ENCODE data around the gene PLA2G4D. TPM values are rescaled to one million over a fixed set of nuclear protein-coding genes. Genes with fewer than 3 reads are reported as not detected.

PLA2G4D gene
- total RNA-seq, 1 donor from 2014 or later, result 26.5 TPM

- DNase-seq (ENCODE audit: extremely low spot score in 2 of 2), result no peak
- H3K9me3 ChIP-seq, result no peaks in the 10 kb centered on the region
- no peaks in the 10 kb centered on the region for H3K36me3 ChIP-seq
- H3K4me1 ChIP-seq, result peaks cover 9% of the 10 kb centered on the region
- H3K27me3 ChIP-seq, result no peaks in the 10 kb centered on the region
- no peak overlapping the region for H3K27ac ChIP-seq
- TF ChIP-seq CTCF (IDR thresholded peaks at IDR 0.05) (no peak), POLR2AphosphoS5 (IDR thresholded peaks at IDR 0.05; ENCODE audit: insufficient read depth in 1 of 2, low read depth in 1 of 2) (no peak), POLR2A (IDR thresholded peaks at IDR 0.05) (no peak)
- intact Hi-C loops (cut with DNase I), result no loop called here
- no peak overlapping the region for H3K4me3 ChIP-seq
Observed at GRCh38 chr15:42032376-42033213, 61.8 kb downstream of the PLA2G4D start.

GRCh38 chr15:42031198-42031915, 63.0 kb downstream of the PLA2G4D start:
- H3K36me3 ChIP-seq, result no peaks in the 10 kb centered on the region
- H3K9me3 ChIP-seq, result no peaks in the 10 kb centered on the region
- intact Hi-C loops (cut with DNase I), result no loop called here
- TF ChIP-seq POLR2AphosphoS5 (IDR thresholded peaks at IDR 0.05; ENCODE audit: insufficient read depth in 1 of 2, low read depth in 1 of 2) (peak in 1 of 2 donors; percentile 12), POLR2A (IDR thresholded peaks at IDR 0.05) (no peak)
- H3K27ac ChIP-seq, result peak overlapping the region; percentile 1
- no peak for DNase-seq (ENCODE audit: extremely low spot score in 2 of 2)
- no peak overlapping the region for H3K4me3 ChIP-seq
- H3K27me3 ChIP-seq, result no peaks in the 10 kb centered on the region
- H3K4me1 ChIP-seq, result peaks cover 9% of the 10 kb centered on the region

DNA sequence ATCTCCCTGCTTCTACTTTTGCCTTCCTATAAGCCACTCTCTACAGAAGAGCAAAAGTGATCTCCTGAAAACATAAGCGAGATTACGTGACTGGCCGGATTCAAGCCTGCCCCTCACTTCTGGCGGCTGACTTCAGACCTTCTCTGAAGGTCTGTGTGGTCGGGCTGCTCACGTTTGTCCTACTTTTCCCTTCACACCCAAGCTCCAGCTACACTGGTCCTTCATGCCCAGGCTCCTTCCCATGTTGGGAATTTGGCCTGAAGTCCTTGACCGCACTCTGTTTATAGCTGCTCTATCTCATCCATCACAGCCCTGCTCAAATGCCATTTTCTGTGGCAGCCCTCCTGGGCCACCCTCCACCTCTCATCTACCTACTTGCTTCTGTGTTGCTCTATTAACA, 66.8 kb downstream of the PLA2G4D start:
- Histone ChIP-seq H3K4me3 (no peak overlapping the region), H3K27me3 (no peaks in the 10 kb centered on the region), H3K4me1 (no peaks in the 10 kb centered on the region), H3K9me3 (no peaks in the 10 kb centered on the region), H3K36me3 (no peaks in the 10 kb centered on the region), H3K27ac (no peak overlapping the region)
- DNase-seq (ENCODE audit: extremely low spot score in 2 of 2), result no peak
- intact Hi-C loops (cut with DNase I), result no loop called here
- no peak for TF ChIP-seq POLR2AphosphoS5 (IDR thresholded peaks at IDR 0.05; ENCODE audit: insufficient read depth in 1 of 2, low read depth in 1 of 2)
- no peak for TF ChIP-seq CTCF (IDR thresholded peaks at IDR 0.05)
- TF ChIP-seq POLR2A (IDR thresholded peaks at IDR 0.05), result no peak

DNA sequence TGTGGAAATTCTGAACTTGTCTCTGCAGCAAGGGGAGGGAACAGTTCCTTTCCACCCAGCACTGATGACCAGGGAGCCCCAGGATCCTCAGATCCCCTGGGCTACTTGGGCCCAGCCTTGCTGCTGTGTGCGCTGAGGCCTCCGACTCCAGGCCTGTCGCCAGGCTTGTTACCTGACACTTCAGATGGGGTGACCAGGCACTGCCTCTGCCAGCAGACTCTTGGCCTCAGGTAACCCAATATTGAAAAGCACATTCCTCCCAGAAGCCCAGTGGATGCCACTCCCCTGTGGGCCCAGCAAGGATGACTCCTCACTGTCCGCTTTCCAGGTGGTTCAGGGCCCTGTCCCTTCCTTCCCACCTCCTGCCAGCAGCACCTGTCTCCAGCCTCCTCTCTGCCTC, 70.1 kb downstream of the PLA2G4D start:
- Histone ChIP-seq H3K9me3 (no peaks in the 10 kb centered on the region), H3K36me3 (no peaks in the 10 kb centered on the region), H3K4me1 (no peaks in the 10 kb centered on the region), H3K27ac (no peak overlapping the region), H3K27me3 (no peaks in the 10 kb centered on the region), H3K4me3 (no peak overlapping the region)
- no peak for DNase-seq (ENCODE audit: extremely low spot score in 2 of 2)
- TF ChIP-seq POLR2AphosphoS5 (IDR thresholded peaks at IDR 0.05; ENCODE audit: insufficient read depth in 1 of 2, low read depth in 1 of 2) (no peak), POLR2A (IDR thresholded peaks at IDR 0.05) (no peak), CTCF (IDR thresholded peaks at IDR 0.05) (no peak)
- intact Hi-C loops (cut with DNase I), result no loop called here

DNA sequence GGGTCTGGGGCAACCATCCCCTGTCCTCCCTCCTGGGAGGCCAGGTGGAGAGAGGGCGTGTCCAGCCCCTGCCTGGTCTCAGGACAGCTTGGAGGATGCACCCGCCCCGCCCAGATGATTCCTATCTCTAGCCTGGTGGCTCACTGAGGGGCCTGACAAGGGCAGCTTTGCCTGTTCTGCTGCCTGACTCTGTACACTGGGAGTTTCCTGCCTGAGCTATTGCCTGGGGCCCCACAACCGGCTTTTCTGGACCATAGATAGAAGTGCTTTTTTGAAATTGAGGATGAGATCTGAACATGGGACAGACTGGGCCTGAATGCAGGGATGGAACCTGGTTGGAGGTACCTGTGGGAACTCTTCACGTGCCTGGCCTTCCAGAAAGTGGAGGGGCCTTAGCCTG, 72.8 kb downstream of the PLA2G4D start:
- intact Hi-C loops (cut with DNase I), result no loop called here
- Histone ChIP-seq H3K27ac (no peak overlapping the region), H3K36me3 (no peaks in the 10 kb centered on the region), H3K4me3 (no peak overlapping the region), H3K4me1 (no peaks in the 10 kb centered on the region), H3K27me3 (no peaks in the 10 kb centered on the region), H3K9me3 (no peaks in the 10 kb centered on the region)
- TF ChIP-seq POLR2AphosphoS5 (IDR thresholded peaks at IDR 0.05; ENCODE audit: insufficient read depth in 1 of 2, low read depth in 1 of 2) (no peak), POLR2A (IDR thresholded peaks at IDR 0.05) (no peak), CTCF (IDR thresholded peaks at IDR 0.05) (no peak)
- DNase-seq (ENCODE audit: extremely low spot score in 2 of 2), result no peak
